ENCODE results near the gene CCDC127. TPM values are rescaled to one million over a fixed set of nuclear protein-coding genes. Genes with fewer than 3 reads are reported as not detected.
A peak's percentile ranks its signal among the peaks of the same experiment; 100 is the strongest.

CCDC127 gene
- total and polyA plus RNA-seq, 2 of the 13 experiments (the other 11 are each of a cell fraction or from before 2014, with no cell fraction given) = 2.9 to 4.3 TPM

DNA sequence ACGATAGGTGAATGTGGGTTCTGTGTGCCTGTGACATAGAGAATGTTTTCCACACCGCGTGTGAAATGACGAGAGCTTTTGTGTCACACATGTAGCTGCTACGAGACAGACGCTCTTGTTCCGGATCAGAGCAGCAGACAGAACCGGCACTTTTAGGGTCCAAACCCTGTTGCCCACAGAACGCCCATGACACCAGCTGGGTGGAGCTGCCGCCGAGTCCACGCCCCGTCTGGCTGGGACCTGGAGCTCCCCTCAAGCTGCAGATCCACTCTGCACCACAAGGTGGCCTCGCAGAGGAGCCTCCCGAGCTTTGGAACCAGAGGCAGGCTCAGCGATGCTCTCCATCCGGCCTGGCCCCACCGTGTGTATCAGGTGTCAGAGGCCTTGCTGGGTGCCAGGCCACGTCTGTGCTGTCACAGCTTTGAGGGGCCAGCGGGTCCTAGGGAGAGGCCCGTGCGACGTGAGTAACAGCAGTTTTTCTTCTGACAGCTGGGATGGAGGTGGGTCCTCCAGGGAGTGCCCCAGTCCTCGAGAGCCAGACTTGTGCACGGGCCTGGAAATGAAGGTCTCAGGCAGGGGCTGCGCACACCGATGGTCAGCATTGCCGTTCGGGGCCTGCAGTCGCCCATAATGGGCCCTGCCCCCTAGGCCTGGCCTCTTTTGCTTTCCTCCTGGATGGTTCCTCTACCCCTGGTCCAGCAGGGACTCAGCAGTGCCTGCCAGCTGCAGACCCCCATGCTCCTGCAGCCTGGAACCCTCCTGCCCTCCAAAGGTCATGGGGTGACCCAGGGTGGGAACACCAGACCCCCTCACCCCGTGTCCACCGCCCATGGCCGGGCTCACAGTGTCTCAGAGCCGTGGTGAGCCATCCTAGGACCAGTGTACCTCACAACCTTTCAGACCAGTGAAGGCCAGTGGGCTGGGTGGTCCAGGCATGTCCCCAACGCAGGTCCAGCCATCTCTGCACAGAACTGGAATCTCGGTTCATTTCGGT, 29.2 kb downstream of the CCDC127 start (continued):
- TF ChIP-seq MTF1 (CRISPR knock-in tag; IDR thresholded peaks at IDR 0.05) (no peak), ZNF10 (CRISPR knock-in tag; IDR thresholded peaks at IDR 0.05; ENCODE audit: borderline replicate concordance, low read depth) (no peak), XRCC5 (optimal IDR thresholded peaks at IDR 0.05; ENCODE audit: low read length) (peak; percentile 92), ZNF589 (CRISPR knock-in tag; conservative IDR thresholded peaks at IDR 0.05) (no peak), ZNF256 (CRISPR knock-in tag; conservative IDR thresholded peaks at IDR 0.05) (no peak), ZNF280B (CRISPR knock-in tag; IDR thresholded peaks at IDR 0.05; ENCODE audit: borderline replicate concordance) (no peak), ZSCAN5A (CRISPR knock-in tag; IDR thresholded peaks at IDR 0.05; ENCODE audit: borderline replicate concordance) (no peak), SRSF4 (IDR thresholded peaks at IDR 0.05; ENCODE audit: low read depth, low read length, poor library complexity, severe bottlenecking) (no peak), KLF9 (CRISPR knock-in tag; IDR thresholded peaks at IDR 0.05; ENCODE audit: low read depth) (no peak), SRSF1 (optimal IDR thresholded peaks at IDR 0.05; ENCODE audit: low read depth, low read length) (no peak), ZFYVE20 (CRISPR knock-in tag; IDR thresholded peaks at IDR 0.05; ENCODE audit: borderline replicate concordance, low read depth) (no peak), ZNF572 (CRISPR knock-in tag; IDR thresholded peaks at IDR 0.05) (0 out of 2 replicates have a peak, but pooled peaks have one; percentile 21), ZNF777 (CRISPR knock-in tag; IDR thresholded peaks at IDR 0.05) (no peak), REL (CRISPR knock-in tag; conservative IDR thresholded peaks at IDR 0.05) (no peak), ZEB1 (IDR thresholded peaks at IDR 0.05; ENCODE audit: insufficient replicate concordance, low read depth) (no peak), HNRNPLL (IDR thresholded peaks at IDR 0.05; ENCODE audit: low read depth, low read length, poor library complexity, severe bottlenecking) (no peak), ZNF768 (CRISPR knock-in tag; IDR thresholded peaks at IDR 0.05) (no peak)
- TF ChIP-seq, protein P1, sequence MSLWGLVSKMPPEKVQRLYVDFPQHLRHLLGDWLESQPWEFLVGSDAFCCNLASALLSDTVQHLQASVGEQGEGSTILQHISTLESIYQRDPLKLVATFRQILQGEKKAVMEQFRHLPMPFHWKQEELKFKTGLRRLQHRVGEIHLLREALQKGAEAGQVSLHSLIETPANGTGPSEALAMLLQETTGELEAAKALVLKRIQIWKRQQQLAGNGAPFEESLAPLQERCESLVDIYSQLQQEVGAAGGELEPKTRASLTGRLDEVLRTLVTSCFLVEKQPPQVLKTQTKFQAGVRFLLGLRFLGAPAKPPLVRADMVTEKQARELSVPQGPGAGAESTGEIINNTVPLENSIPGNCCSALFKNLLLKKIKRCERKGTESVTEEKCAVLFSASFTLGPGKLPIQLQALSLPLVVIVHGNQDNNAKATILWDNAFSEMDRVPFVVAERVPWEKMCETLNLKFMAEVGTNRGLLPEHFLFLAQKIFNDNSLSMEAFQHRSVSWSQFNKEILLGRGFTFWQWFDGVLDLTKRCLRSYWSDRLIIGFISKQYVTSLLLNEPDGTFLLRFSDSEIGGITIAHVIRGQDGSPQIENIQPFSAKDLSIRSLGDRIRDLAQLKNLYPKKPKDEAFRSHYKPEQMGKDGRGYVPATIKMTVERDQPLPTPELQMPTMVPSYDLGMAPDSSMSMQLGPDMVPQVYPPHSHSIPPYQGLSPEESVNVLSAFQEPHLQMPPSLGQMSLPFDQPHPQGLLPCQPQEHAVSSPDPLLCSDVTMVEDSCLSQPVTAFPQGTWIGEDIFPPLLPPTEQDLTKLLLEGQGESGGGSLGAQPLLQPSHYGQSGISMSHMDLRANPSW (CRISPR knock-in tag; IDR thresholded peaks at IDR 0.05; ENCODE audit: borderline replicate concordance) = no peak
- TF ChIP-seq, protein P2, sequence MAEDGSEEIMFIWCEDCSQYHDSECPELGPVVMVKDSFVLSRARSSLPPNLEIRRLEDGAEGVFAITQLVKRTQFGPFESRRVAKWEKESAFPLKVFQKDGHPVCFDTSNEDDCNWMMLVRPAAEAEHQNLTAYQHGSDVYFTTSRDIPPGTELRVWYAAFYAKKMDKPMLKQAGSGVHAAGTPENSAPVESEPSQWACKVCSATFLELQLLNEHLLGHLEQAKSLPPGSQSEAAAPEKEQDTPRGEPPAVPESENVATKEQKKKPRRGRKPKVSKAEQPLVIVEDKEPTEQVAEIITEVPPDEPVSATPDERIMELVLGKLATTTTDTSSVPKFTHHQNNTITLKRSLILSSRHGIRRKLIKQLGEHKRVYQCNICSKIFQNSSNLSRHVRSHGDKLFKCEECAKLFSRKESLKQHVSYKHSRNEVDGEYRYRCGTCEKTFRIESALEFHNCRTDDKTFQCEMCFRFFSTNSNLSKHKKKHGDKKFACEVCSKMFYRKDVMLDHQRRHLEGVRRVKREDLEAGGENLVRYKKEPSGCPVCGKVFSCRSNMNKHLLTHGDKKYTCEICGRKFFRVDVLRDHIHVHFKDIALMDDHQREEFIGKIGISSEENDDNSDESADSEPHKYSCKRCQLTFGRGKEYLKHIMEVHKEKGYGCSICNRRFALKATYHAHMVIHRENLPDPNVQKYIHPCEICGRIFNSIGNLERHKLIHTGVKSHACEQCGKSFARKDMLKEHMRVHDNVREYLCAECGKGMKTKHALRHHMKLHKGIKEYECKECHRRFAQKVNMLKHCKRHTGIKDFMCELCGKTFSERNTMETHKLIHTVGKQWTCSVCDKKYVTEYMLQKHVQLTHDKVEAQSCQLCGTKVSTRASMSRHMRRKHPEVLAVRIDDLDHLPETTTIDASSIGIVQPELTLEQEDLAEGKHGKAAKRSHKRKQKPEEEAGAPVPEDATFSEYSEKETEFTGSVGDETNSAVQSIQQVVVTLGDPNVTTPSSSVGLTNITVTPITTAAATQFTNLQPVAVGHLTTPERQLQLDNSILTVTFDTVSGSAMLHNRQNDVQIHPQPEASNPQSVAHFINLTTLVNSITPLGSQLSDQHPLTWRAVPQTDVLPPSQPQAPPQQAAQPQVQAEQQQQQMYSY (CRISPR knock-in tag; IDR thresholded peaks at IDR 0.05) = no peak

All from HepG2 (cell line).